A172 (cell line): ENCODE data around the gene MAGEB1. TPM values are rescaled to one million over a fixed set of nuclear protein-coding genes. Genes with fewer than 3 reads are reported as not detected.

Experiments used
- DNase-seq: peaks from one replicate; pipeline ENCODE4 v3.0.0-alpha.2; 2015; ENCODE audit warnings: low spot score
- total RNA-seq: library from RNA; depleted of rRNA; stranded (reverse); fragments of >200 nt; shearing (Covaris generic); gene quantifications from 2 replicates; pipeline ENCODE4 v1.2.3, GENCODE V29; 2014; rRNA removed

The MAGEB1 gene
- not detected in 2 replicates for total RNA-seq

DNA sequence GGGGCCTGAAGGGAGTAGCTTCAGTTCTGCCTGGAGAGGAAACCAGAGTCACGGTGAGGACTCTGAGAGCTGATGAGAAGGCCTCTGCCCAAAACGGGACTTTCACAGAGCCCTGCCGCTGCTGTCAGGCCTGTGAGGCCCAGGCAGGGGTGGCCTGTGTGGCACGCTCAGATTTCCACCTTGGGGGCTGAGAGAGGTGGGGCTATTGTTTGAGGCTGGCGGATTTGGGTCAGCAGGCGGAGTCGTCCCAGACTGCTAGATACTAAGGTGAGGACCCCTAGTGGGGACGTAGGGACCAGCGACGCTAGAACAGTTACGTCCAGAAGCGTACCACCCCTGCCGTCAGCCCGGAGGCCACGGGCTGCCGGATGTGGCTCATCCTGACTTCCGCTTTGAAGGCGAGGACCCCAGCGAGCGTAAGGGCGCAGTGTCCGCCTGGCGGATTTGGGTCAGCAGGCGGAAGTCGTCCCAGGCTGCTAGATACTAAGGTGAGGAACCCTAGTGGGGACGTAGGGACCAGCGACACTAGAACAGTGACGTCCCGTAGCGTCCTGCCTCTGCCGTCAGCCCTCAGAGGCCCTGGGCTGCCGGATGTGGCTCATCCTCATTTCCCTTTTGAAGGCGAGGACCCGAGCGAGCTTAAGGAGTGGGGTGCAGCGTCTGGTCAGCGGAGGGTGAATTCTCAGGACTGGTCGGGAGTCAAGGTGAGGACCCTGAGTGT lies at the start of gene MAGEB1:
MAGEB1 (plus strand) TSS at position 378 of the 721 bp plus-strand sequence. CDS start 3,348 bp downstream, outside the sequence.
- DNase-seq = no peak

DNA sequence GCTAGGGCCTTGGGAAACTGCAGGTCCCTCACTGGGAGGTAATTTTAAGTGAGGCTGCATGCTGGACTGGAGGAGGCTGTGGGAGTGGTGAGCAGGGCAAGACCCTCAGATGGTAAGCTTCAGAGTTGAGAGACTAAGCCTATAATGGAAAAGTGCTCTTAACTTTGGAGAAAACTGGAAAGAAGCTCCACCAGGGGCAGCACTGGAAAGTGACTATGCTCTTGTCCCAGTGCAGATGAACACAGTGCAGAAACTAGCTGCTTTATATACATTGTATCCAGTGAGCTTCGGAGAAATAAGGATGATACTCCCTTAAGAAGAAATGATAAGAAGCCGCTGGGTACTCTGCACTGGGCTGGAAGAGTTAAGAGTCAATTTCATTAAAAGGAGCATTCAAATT lies 34.8 kb upstream of the MAGEB1 start:
- DNase-seq = no peak

DNA sequence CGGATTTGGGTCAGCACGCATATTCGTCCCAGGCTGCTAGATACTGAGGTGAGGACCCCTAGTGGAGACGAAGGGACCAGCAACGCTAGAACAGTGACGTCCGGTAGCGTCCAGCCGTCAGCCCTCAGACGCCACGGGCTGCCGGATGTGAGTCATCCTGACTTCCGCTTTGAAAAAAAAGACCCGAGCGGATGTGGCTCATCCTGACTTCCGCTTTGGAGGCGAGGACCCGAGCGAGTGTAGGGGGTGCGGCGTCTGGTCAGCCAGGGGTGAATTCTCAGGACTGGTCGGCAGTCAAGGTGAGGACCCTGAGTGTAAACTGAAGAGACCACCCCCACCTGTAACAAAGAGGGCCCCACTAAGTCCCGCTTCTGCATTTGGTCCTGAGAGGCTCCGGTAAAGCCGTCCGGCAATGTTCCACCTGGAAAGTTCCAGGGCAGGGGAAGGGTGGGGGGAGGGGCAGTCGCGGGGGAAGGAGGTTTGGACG lies 31.5 kb upstream of the MAGEB1 start, which contains the start of gene MAGEB2:
MAGEB2 (plus strand) TSS at position 207 of the 487 bp plus-strand sequence. CDS start 3,018 bp downstream, outside the sequence.
- DNase-seq = no peak

DNA sequence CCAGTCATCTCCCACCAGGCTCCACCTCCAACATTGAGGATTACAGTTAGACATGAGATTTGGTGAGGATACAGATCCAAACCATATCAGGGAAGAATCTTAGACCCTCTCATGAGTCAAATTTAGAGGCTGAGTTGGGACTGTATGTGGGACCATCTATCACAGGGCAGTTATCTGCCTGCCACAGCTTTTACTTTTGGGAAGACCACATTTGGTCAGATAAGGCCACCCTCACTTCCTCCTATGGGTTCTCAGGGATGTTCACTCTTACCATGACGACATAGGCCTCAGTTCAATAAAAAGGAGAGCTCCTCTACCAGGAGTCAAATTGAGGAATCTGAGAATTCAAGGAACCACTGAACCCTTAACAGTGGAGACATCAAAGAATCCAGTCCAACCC lies 29.5 kb upstream of the MAGEB1 start:
- DNase-seq = no peak

GRCh38 chrX:30219372-30219771 lies 27.6 kb upstream of the MAGEB1 start:
- no peak for DNase-seq

GRCh38 chrX:30220661-30221060 lies 26.3 kb upstream of the MAGEB1 start:
- no peak for DNase-seq

GRCh38 chrX:30224536-30224935 lies 22.4 kb upstream of the MAGEB1 start:
- DNase-seq = no peak

- no peak for DNase-seq
Observed at GRCh38 chrX:30228526-30228925, 18.4 kb upstream of the MAGEB1 start.

GRCh38 chrX:30230395-30230794 lies 16.6 kb upstream of the MAGEB1 start, which contains the start of gene MAGEB3:
Gene MAGEB3 (plus strand): TSS chrX:30230657. CDS start chrX:30235925, 5,268 bp downstream.
- no peak for DNase-seq

- no peak for DNase-seq
Observed at GRCh38 chrX:30241724-30242415, 5.1 kb upstream of the MAGEB1 start, which contains the start of gene MAGEB4. Gene MAGEB4 (plus strand): TSS chrX:30242000. CDS start chrX:30242136, 136 bp downstream.

DNA sequence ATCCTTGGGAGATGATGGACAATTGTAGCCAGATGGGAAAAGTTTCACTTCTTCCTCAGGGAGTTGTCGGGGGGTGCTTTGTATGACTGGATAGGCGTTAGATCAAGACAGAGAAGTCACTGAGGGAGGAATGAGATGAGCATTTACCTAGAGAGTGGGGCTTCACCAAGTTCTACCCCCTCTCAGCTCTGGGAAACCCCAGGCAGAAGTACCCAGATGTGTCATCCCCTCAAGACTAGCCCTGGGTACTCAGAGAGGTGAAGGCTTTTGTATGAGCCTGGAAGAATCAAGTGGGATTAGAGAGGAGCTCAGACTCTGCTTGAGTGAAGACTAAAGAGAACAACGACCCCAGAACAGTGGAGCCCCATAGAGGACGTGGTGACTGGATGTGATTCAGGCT lies 1.9 kb downstream of the MAGEB1 start:
- DNase-seq = no peak

GRCh38 chrX:30253257-30253656 lies 6.3 kb downstream of the MAGEB1 start:
- no peak for DNase-seq

GRCh38 chrX:30259927-30260326 lies 13.0 kb downstream of the MAGEB1 start:
- no peak for DNase-seq

DNA sequence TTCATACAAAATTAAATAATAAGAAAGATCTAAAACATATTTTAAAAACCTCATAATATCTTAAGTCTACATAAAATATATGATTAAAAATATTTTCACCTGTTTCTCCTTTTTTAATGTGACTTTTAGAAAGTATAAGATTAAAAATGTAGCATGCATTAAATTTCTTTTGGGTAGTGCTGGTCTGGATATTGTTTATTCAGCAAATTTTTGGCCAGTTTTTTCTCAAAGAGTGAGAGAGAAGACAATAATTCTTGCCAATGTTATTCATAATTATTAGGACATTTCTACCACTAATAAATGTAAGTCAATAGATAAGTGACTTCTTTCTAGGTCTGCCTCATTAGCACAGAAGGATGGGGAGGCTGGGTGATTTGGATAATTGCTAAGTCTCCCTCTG lies 14.1 kb downstream of the MAGEB1 start:
- no peak for DNase-seq

- DNase-seq = no peak
Observed at GRCh38 chrX:30262763-30263162, 15.8 kb downstream of the MAGEB1 start.

DNA sequence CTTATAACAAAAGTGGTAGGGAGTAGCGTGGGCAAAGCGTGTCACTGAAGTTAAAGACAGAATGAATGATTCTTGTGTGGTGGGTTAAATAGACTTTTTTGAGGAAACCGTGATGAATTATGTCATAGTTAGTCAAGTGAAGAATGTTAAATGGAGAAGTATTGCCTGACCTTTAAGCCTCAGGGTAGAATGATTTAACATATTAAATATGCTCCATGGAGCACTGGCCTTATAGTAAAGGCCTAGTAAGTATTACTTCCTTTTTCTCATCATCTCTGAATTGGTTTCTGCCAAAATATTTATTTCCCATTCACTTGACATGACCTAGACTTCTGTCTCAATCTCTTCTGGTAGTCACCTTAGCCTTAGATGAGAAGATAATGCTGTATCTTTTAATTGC lies 23.7 kb downstream of the MAGEB1 start:
- DNase-seq = no peak

GRCh38 chrX:30275498-30275897 lies 28.6 kb downstream of the MAGEB1 start:
- DNase-seq = peak; percentile 28

DNA sequence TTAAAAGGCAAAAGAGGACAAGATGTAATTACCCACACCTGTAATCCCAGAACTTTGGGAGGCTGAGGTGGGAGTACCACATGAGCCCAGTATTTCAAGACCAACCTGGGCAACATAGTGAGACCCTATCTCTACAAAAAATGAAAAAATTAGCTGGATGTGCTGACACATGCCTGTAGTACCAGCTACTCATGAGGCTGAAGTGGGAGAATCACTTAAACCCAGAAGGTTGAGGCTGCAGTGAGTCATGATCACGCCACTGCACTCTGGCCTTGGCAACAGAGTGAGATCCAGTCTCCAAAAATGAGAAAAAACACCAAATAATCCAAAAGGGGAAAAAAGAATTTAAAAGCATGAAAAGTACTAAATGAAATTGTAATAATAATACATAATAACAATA lies 31.4 kb downstream of the MAGEB1 start:
- DNase-seq = peak; percentile 35

DNA sequence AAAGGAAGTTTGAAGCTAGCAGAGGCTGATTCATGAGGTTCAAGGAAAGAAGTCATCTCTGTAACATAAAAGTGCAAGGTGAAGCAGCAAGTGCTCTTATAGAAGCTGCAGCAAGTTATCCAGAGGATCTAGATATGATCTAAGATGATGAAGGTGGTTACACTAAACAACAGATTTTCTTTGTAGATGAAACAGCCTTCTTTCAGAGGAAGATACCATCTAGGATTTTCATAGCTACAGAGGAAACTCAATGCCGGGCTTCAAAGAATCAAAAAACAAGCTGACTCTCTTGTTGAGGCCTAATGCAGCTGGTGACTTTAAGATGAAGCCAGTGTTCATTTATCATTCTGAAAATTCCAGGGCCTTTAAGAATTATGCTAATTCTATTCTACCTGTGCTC lies 33.5 kb downstream of the MAGEB1 start:
- DNase-seq = no peak

DNA sequence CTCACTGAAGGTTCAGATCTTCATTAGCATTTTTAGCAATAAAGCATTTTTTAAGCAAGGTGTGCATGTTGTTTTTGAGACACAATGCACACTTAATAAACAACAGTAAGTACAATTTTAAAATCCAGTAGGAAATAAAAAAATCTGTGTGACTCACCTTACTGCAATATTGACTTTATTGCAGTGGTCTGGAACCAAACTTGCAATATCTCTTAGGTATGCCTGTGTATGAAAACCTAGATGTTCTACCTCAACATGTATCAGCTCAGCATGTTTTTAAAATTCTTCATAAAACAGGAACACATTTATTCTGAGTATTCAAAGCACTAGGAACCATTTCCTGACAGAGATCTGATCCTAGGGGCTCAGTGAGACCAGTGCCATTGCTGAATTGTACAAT lies 35.6 kb downstream of the MAGEB1 start:
- DNase-seq = no peak

DNA sequence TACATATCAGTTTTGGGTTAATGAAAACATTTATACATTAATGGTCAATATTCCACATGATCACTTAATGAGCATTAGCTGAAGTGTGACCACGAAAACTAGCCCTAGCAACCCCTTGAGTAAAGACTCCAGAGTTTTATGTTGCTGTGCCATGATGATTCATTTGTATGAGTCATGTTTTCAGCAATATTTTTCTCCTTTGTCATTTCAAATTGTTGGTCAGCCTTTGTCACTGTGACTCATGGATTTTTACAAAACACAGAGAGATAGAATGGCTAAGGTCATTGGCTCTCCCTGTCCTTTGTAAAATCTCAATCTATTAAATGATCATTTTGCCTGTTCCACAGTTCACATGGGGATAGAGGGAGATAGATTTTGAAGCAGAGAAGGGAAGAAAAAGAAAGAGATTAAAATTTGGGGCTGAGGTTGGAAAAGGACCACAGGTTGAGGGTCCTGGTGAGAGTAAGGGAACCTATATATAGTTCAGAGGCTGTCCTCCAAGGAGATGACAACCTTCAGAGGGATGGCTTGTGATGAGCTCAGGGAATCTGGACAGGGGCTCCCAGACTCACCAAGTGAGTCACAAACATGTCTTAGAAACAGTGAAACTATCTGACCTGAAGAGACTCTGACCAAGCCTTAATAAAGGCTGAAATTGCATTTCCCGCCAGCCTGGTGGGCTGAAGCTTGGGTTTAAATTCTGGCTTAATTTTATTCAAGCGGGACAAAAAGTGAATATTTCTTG lies 36.7 kb downstream of the MAGEB1 start:
- peak; percentile 95 for DNase-seq
